Activated T-cell treated with anti-CD3 and anti-CD28 coated beads, Interleukin-2, amount 50 U/mL, for 4 hours (primary cell): ENCODE measurements around the gene TYW5. TPM values are rescaled to one million over a fixed set of nuclear protein-coding genes. Genes with fewer than 3 reads are reported as not detected.
A peak's percentile ranks its signal among the peaks of the same experiment; 100 is the strongest.

ENCODE experiments used
- ATAC-seq, 2 donors: fragments of 200-7000 bp; cut with Tn5 transposase; one replicate each; pipeline ENCODE4 v1.10.0; 2021
- DNase-seq: peaks from one replicate; pipeline ENCODE4 v3.0.0-alpha.2; 2020
- H3K27me3 Mint-ChIP-seq: one replicate; pipeline ENCODE4 v1.8.0; 2021; ENCODE audit warnings: low read depth, mixed read lengths
- H3K36me3 Mint-ChIP-seq: one replicate; pipeline ENCODE4 v1.8.0; 2022; ENCODE audit warnings: mixed read lengths; ENCODE audit not compliant: insufficient read depth
- H3K4me1 Mint-ChIP-seq: one replicate; pipeline ENCODE4 v1.8.0; 2021; ENCODE audit warnings: low read depth, mixed read lengths
- H3K4me3 Mint-ChIP-seq: one replicate; pipeline ENCODE4 v1.8.0; 2021; ENCODE audit warnings: mild to moderate bottlenecking, moderate library complexity, mixed read lengths
- H3K9me3 Mint-ChIP-seq: one replicate; pipeline ENCODE4 v1.8.0; 2021; ENCODE audit warnings: mixed read lengths
- total RNA-seq, 3 donors: library from RNA; stranded (reverse); gene quantifications; one replicate each; pipeline ENCODE4 v1.2.1, GENCODE V29; 2021

The TYW5 gene
- total RNA-seq, 3 donors from 2014 or later, result 8.5 to 9.8 (median 9.7) TPM

- Mint-ChIP-seq H3K4me1 (peaks cover 8% of the 10 kb centered on the region), H3K9me3 (no peaks in the 10 kb centered on the region), H3K36me3 (peaks cover 2% of the 10 kb centered on the region), H3K27me3 (no peaks in the 10 kb centered on the region), H3K4me3 (no peak overlapping the region)
- no peak for ATAC-seq
- DNase-seq, result no peak
Observed at GRCh38 chr2:199984159-199984558, 28.9 kb upstream of the TYW5 start.

GRCh38 chr2:199983534-199983933 lies 28.2 kb upstream of the TYW5 start:
- H3K9me3 Mint-ChIP-seq, result no peaks in the 10 kb centered on the region
- DNase-seq, result no peak
- H3K27me3 Mint-ChIP-seq, result no peaks in the 10 kb centered on the region
- no peak overlapping the region for H3K4me3 Mint-ChIP-seq
- peaks cover 2% of the 10 kb centered on the region for H3K36me3 Mint-ChIP-seq
- H3K4me1 Mint-ChIP-seq, result peaks cover 12% of the 10 kb centered on the region
- no peak for ATAC-seq

GRCh38 chr2:199982126-199982843 lies 27.0 kb upstream of the TYW5 start:
- H3K27me3 Mint-ChIP-seq, result no peaks in the 10 kb centered on the region
- DNase-seq, result no peak
- H3K36me3 Mint-ChIP-seq, result peaks cover 2% of the 10 kb centered on the region
- H3K4me3 Mint-ChIP-seq, result no peak overlapping the region
- ATAC-seq, result no peak
- H3K9me3 Mint-ChIP-seq, result no peaks in the 10 kb centered on the region
- peaks cover 12% of the 10 kb centered on the region for H3K4me1 Mint-ChIP-seq

- Mint-ChIP-seq H3K36me3 (no peaks in the 10 kb centered on the region), H3K4me3 (no peak overlapping the region), H3K9me3 (peaks cover 5% of the 10 kb centered on the region), H3K27me3 (no peaks in the 10 kb centered on the region), H3K4me1 (peaks cover 8% of the 10 kb centered on the region)
- ATAC-seq (peak; percentile 25 to 44), DNase-seq (peak; percentile 84)
Observed at GRCh38 chr2:199979832-199980628, 24.7 kb upstream of the TYW5 start.

DNA sequence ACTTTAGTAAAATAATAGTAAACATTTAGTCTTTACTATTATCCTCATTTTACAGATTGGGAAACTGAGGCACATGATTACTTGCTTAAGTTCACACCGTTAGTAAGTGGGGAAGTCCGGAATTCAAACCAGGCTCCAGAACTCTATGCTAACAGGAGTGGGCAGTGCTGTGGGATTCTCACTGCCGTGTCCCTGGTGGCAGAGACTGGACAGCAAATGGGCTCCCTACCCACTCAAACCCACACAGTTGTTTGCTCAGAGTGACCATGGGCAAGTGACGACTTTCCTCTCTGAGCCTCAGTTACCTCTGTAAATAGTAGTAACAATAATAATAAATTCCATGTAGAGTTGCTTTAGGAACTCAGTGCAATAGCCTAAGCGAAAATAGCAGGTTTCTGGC lies 24.1 kb upstream of the TYW5 start:
- ATAC-seq, result no peak
- no peak for DNase-seq
- Mint-ChIP-seq H3K4me3 (no peak overlapping the region), H3K9me3 (peaks cover 5% of the 10 kb centered on the region), H3K27me3 (no peaks in the 10 kb centered on the region), H3K36me3 (no peaks in the 10 kb centered on the region), H3K4me1 (peaks cover 8% of the 10 kb centered on the region)

- peaks cover 1% of the 10 kb centered on the region for H3K36me3 Mint-ChIP-seq
- H3K27me3 Mint-ChIP-seq, result no peaks in the 10 kb centered on the region
- no peak overlapping the region for H3K4me3 Mint-ChIP-seq
- no peak for DNase-seq
- peaks cover 5% of the 10 kb centered on the region for H3K9me3 Mint-ChIP-seq
- peaks cover 8% of the 10 kb centered on the region for H3K4me1 Mint-ChIP-seq
- peak; percentile 84 to 91 for ATAC-seq
Observed at GRCh38 chr2:199977984-199978415, 22.7 kb upstream of the TYW5 start.

DNA sequence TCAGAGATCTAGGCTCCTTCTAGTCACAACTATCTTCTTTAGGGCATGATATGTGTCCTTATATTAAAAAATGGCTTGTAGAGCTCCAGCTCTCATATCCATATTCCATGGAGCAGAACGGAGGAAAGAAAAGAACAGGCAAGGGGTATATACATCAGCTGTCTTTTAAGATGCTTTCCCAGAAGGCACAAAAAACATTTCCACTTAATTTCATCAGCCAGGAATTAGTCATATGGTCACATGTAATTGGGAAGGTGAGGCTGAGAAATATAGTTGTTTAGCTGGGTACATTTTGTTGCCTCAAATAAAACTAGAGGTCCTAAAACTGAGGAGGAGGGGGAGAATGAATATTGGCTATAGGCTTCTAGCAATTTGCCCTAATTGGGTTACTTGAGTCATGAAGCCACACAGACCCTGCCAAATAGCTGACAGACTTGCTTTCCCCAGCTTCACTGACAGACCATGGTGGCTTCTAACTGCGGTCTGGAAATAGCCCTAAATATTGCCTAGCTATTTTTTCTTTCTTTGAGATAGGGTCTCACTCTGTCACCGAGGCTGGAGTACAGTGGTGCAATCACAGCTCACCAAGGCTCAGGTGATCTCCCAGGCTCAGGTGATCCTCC lies 20.1 kb upstream of the TYW5 start:
- peaks cover 8% of the 10 kb centered on the region for H3K4me1 Mint-ChIP-seq
- H3K36me3 Mint-ChIP-seq, result peaks cover 2% of the 10 kb centered on the region
- ATAC-seq (no peak), DNase-seq (no peak)
- H3K27me3 Mint-ChIP-seq, result no peaks in the 10 kb centered on the region
- peaks cover 5% of the 10 kb centered on the region for H3K9me3 Mint-ChIP-seq
- no peak overlapping the region for H3K4me3 Mint-ChIP-seq

DNA sequence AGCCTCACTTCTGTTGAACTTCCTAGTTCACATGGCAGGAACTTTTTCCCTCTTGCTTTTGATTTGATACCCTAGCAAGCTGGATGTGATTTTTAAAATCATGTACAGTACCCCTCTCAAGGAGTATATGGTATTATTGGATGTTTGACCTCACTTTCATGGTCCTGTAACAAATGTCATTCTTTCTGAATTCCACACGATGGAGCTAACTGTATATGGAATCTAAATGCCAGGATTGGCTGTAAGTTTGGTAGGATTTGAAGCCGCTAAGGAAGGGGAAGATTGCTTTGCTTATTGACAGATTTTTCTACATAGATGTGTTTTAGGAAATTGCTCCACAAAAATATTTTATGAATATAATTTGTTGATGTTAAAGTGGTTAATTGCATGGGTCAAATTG lies 18.4 kb upstream of the TYW5 start:
- peaks cover 2% of the 10 kb centered on the region for H3K4me1 Mint-ChIP-seq
- no peaks in the 10 kb centered on the region for H3K27me3 Mint-ChIP-seq
- no peak for DNase-seq
- H3K9me3 Mint-ChIP-seq, result peaks cover 5% of the 10 kb centered on the region
- peaks cover 2% of the 10 kb centered on the region for H3K36me3 Mint-ChIP-seq
- H3K4me3 Mint-ChIP-seq, result no peak overlapping the region
- ATAC-seq, result no peak

DNA sequence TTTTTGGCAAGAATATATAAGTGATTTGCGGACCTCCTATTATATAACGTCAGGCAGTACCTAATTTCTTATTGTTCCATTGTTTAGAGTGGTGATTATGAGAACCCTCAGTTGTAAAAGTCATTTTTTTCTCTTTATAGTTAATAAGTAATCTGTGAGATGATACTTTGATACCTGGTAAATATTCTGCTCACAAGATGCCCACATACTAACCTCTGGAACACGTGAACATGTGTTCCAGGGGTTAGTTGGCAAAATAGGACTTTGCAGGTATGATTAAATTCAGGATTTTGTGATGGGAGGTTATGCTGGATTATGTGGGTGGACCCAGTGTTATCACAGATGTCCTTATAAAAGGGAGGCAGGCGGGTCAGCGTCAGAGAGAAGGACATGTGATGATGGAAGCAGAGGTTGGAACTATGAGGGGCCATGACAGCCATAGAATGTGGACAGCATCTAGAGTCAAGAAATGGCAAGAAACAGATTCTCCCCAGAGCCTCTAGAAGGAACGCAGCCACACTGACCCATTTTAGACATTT lies 16.9 kb upstream of the TYW5 start:
- Mint-ChIP-seq H3K27me3 (no peaks in the 10 kb centered on the region), H3K9me3 (peaks cover 5% of the 10 kb centered on the region), H3K4me3 (no peak overlapping the region), H3K36me3 (peaks cover 4% of the 10 kb centered on the region), H3K4me1 (no peaks in the 10 kb centered on the region)
- ATAC-seq (no peak), DNase-seq (no peak)

GRCh38 chr2:199968126-199968525 lies 12.8 kb upstream of the TYW5 start:
- Mint-ChIP-seq H3K9me3 (no peaks in the 10 kb centered on the region), H3K27me3 (no peaks in the 10 kb centered on the region), H3K4me1 (no peaks in the 10 kb centered on the region), H3K4me3 (no peak overlapping the region), H3K36me3 (peaks cover 20% of the 10 kb centered on the region)
- ATAC-seq (no peak), DNase-seq (no peak)

GRCh38 chr2:199966976-199967375 lies 11.7 kb upstream of the TYW5 start:
- Mint-ChIP-seq H3K36me3 (peaks cover 24% of the 10 kb centered on the region), H3K27me3 (no peaks in the 10 kb centered on the region), H3K4me1 (no peaks in the 10 kb centered on the region), H3K9me3 (no peaks in the 10 kb centered on the region), H3K4me3 (no peak overlapping the region)
- no peak for ATAC-seq
- DNase-seq, result no peak

- Mint-ChIP-seq H3K27me3 (no peaks in the 10 kb centered on the region), H3K4me3 (no peak overlapping the region), H3K36me3 (peaks cover 28% of the 10 kb centered on the region), H3K4me1 (no peaks in the 10 kb centered on the region), H3K9me3 (no peaks in the 10 kb centered on the region)
- DNase-seq (no peak), ATAC-seq (no peak)
Observed at GRCh38 chr2:199966405-199966804, 11.1 kb upstream of the TYW5 start.

DNA sequence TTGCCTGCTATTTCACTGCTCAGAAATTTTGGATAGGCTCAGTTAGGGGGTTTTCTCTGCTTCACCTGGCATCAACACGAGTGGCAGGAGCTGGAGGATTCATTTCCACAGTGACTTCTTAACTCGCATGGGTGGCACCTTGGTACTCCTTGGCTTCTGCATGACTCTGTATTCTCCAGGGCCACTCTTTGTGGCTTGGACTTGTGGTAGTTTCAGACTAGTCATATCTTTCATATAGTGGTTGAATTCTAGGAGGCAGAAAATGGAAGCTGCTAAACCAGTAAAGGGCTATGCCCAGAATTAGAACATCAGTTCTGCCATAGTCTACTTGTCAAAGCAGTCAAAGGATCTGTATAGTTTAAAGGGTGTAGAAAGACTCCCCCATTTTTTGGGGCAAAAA lies 6.9 kb upstream of the TYW5 start:
- ATAC-seq (peak in 1 of 2 donors; percentile 32), DNase-seq (no peak)
- H3K27me3 Mint-ChIP-seq, result no peaks in the 10 kb centered on the region
- H3K4me3 Mint-ChIP-seq, result no peak overlapping the region
- H3K9me3 Mint-ChIP-seq, result no peaks in the 10 kb centered on the region
- peaks cover 12% of the 10 kb centered on the region for H3K4me1 Mint-ChIP-seq
- peaks cover 41% of the 10 kb centered on the region for H3K36me3 Mint-ChIP-seq

DNA sequence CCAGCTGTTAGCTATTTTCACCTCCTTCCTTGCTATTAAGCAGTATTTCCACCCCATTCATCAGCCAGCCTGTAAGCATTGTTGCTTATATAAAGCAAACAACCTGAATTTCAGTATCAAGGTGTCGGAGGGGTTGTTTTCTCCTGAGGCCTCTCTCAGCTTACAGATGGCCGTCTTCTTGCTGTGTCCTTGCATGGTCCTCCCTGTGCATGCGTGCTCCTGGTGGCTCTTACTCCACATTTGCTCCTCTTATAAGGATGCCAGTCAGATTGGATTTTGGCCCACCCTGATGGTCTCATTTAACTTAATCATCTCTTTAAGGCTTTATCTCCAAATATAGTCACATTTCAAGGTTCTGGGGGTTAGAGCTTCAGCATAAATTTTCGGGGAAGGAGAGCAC lies 2.7 kb upstream of the TYW5 start:
- ATAC-seq (no peak), DNase-seq (no peak)
- Mint-ChIP-seq H3K36me3 (peaks cover 25% of the 10 kb centered on the region), H3K4me3 (peak overlapping the region; percentile 43), H3K27me3 (no peaks in the 10 kb centered on the region), H3K9me3 (no peaks in the 10 kb centered on the region), H3K4me1 (peaks cover 38% of the 10 kb centered on the region)
